B cell (primary cell): ENCODE results near the gene CELA1.

ENCODE experiments used
- CTCF ChIP-seq: fragments of 200-600 bp; IDR thresholded peaks from one replicate; pipeline ENCODE4 v1.8.0; 2022; ENCODE audit warnings: antibody characterized with exemption, mild to moderate bottlenecking
- EZH2 ChIP-seq: IDR thresholded peaks from 2 replicates; pipeline ENCODE4 v1.6.1; 2012; ENCODE audit warnings: borderline replicate concordance, low read depth, mild to moderate bottlenecking, moderate library complexity, low read length; ENCODE audit not compliant: insufficient read depth, poor library complexity, severe bottlenecking

GRCh38 chr12:51374856-51375255, 28.4 kb upstream of the CELA1 start:
- TF ChIP-seq EZH2, result no peak
- no peak for TF ChIP-seq CTCF
